Loucy (cell line): ENCODE data around the gene ZNF227.

Source experiments
- H2AFZ ChIP-seq: fragments of 200-600 bp; sonication (generic); 2 replicates; pipeline ENCODE4 v1.6.0; 2016; ENCODE audit warnings: antibody characterized with exemption, mild to moderate bottlenecking, low read length, moderate library complexity
- H3F3A ChIP-seq: fragments of 200-600 bp; 2 replicates; pipeline ENCODE4 v1.6.0; 2016; ENCODE audit warnings: antibody characterized with exemption, low read depth, mild to moderate bottlenecking
- H3K27me3 ChIP-seq: fragments of 200-600 bp; sonication (generic); 2 replicates; pipeline ENCODE4 v1.6.1; 2014; ENCODE audit warnings: low read length, mild to moderate bottlenecking; ENCODE audit not compliant: insufficient read depth, poor library complexity, severe bottlenecking
- H3K36me3 ChIP-seq: fragments of 200-600 bp; sonication (generic); 2 replicates; pipeline ENCODE4 v1.6.1; 2016; ENCODE audit warnings: low read length; ENCODE audit not compliant: insufficient read depth
- H3K4me1 ChIP-seq: fragments of 200-600 bp; sonication (generic); 2 replicates; pipeline ENCODE4 v1.5.1; 2014; ENCODE audit warnings: low read length, mild to moderate bottlenecking; ENCODE audit not compliant: insufficient read depth, poor library complexity, severe bottlenecking
- H3K4me2 ChIP-seq: fragments of 200-600 bp; sonication (generic); 2 replicates; pipeline ENCODE4 v1.6.0; 2014; ENCODE audit warnings: antibody characterized with exemption, low read length, low read depth, mild to moderate bottlenecking; ENCODE audit not compliant: poor library complexity, severe bottlenecking
- H3K4me3 ChIP-seq: fragments of 200-600 bp; sonication (generic); 2 replicates; pipeline ENCODE4 v1.5.1; 2014; ENCODE audit warnings: low read length, mild to moderate bottlenecking, mixed read lengths; ENCODE audit not compliant: poor library complexity, severe bottlenecking
- H3K79me2 ChIP-seq: fragments of 200-600 bp; sonication (generic); 2 replicates; pipeline ENCODE4 v1.6.1; 2014; ENCODE audit warnings: low read length; ENCODE audit not compliant: insufficient read depth
- H3K9ac ChIP-seq: fragments of 200-600 bp; sonication (generic); 2 replicates; pipeline ENCODE4 v1.6.0; 2014; ENCODE audit warnings: mild to moderate bottlenecking, low read depth, low read length, moderate library complexity; ENCODE audit not compliant: poor library complexity, severe bottlenecking
- H3K9me2 ChIP-seq: fragments of 200-600 bp; sonication (generic); replicated peaks from 2 replicates; pipeline ENCODE4 v1.6.1; 2016; ENCODE audit warnings: low read depth, low read length, mixed read lengths
- H3K9me3 ChIP-seq: fragments of 200-600 bp; sonication (generic); 2 replicates; pipeline ENCODE4 v1.6.1; 2014; ENCODE audit warnings: mild to moderate bottlenecking, antibody characterized with exemption, low read length, low read depth; ENCODE audit not compliant: insufficient read depth
- H4K20me1 ChIP-seq: fragments of 200-600 bp; sonication (generic); 2 replicates; pipeline ENCODE4 v1.6.0; 2014; ENCODE audit warnings: antibody characterized with exemption, low read length, mild to moderate bottlenecking; ENCODE audit not compliant: insufficient read depth, poor library complexity, severe bottlenecking
- EZH2phosphoT487 ChIP-seq: fragments of 200-600 bp; IDR thresholded peaks from 2 replicates; pipeline ENCODE4 v1.6.1; 2018; ENCODE audit warnings: antibody characterized with exemption, mild to moderate bottlenecking, moderate library complexity, borderline replicate concordance
- TF ChIP-seq, protein P1 (sequence below): fragments of 200-600 bp; sonication (generic); conservative IDR thresholded peaks from 2 replicates; pipeline ENCODE4 v1.5.1; 2014; ENCODE audit warnings: mild to moderate bottlenecking, antibody characterized with exemption, low read length

ZNF227 gene

GRCh38 chr19:44277331-44277730 is 65.0 kb downstream of the ZNF227 start:
- TF ChIP-seq, protein P1, sequence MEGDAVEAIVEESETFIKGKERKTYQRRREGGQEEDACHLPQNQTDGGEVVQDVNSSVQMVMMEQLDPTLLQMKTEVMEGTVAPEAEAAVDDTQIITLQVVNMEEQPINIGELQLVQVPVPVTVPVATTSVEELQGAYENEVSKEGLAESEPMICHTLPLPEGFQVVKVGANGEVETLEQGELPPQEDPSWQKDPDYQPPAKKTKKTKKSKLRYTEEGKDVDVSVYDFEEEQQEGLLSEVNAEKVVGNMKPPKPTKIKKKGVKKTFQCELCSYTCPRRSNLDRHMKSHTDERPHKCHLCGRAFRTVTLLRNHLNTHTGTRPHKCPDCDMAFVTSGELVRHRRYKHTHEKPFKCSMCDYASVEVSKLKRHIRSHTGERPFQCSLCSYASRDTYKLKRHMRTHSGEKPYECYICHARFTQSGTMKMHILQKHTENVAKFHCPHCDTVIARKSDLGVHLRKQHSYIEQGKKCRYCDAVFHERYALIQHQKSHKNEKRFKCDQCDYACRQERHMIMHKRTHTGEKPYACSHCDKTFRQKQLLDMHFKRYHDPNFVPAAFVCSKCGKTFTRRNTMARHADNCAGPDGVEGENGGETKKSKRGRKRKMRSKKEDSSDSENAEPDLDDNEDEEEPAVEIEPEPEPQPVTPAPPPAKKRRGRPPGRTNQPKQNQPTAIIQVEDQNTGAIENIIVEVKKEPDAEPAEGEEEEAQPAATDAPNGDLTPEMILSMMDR, result no peak
- no peak for TF ChIP-seq EZH2phosphoT487
- no peaks in the 10 kb centered on the region for H3K36me3 ChIP-seq
- H3K9me3 ChIP-seq, result no peaks in the 10 kb centered on the region
- no peaks in the 10 kb centered on the region for H3K9me2 ChIP-seq
- no peaks in the 10 kb centered on the region for H3K79me2 ChIP-seq
- H3K4me2 ChIP-seq, result no peak overlapping the region
- H3K9ac ChIP-seq, result no peak overlapping the region
- no peak overlapping the region for H2AFZ ChIP-seq
- H3K4me3 ChIP-seq, result no peak overlapping the region
- no peaks in the 10 kb centered on the region for H3K27me3 ChIP-seq
- no peaks in the 10 kb centered on the region for H3F3A ChIP-seq
- H4K20me1 ChIP-seq, result no peaks in the 10 kb centered on the region
- H3K4me1 ChIP-seq, result no peaks in the 10 kb centered on the region

DNA sequence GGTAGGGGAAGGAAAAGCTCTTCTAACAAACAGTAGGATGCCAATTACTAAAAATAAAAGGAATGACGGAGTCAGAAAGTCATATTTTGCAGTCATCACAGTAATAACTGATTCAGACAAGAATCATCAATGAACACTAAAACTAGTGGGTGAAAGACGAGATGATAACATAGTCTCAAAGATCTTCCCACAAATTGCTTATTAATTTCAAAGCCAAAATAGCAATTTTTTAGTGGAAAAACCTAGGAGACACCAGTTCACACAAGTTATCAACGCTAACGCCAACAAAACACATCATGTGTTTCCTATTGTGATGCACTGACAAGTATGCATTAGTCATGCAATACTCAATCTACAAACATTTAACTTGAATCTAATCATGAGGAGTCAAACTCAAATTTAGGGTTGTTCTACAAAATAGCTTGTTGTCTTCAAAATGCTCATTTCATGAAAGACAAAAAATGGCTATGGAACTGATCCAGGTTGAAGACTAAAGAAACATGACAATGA is 65.9 kb downstream of the ZNF227 start:
- Histone ChIP-seq H4K20me1 (no peaks in the 10 kb centered on the region), H3K4me3 (no peak overlapping the region), H3K9me3 (no peaks in the 10 kb centered on the region), H3K4me1 (no peaks in the 10 kb centered on the region), H3K9ac (no peak overlapping the region), H3F3A (no peaks in the 10 kb centered on the region), H2AFZ (no peak overlapping the region), H3K9me2 (no peaks in the 10 kb centered on the region), H3K79me2 (no peaks in the 10 kb centered on the region), H3K4me2 (no peak overlapping the region), H3K36me3 (no peaks in the 10 kb centered on the region), H3K27me3 (no peaks in the 10 kb centered on the region)
- no peak for TF ChIP-seq EZH2phosphoT487
- TF ChIP-seq, protein P1, result no peak

GRCh38 chr19:44280916-44281315 is 68.6 kb downstream of the ZNF227 start:
- H4K20me1 ChIP-seq, result no peaks in the 10 kb centered on the region
- TF ChIP-seq, protein P1, result no peak
- TF ChIP-seq EZH2phosphoT487, result no peak
- no peak overlapping the region for H3K4me2 ChIP-seq
- H2AFZ ChIP-seq, result no peak overlapping the region
- no peaks in the 10 kb centered on the region for H3K4me1 ChIP-seq
- no peaks in the 10 kb centered on the region for H3K9me2 ChIP-seq
- H3K4me3 ChIP-seq, result no peak overlapping the region
- H3K79me2 ChIP-seq, result no peaks in the 10 kb centered on the region
- H3K9ac ChIP-seq, result no peak overlapping the region
- H3K27me3 ChIP-seq, result no peaks in the 10 kb centered on the region
- H3K9me3 ChIP-seq, result no peaks in the 10 kb centered on the region
- H3F3A ChIP-seq, result no peaks in the 10 kb centered on the region
- no peaks in the 10 kb centered on the region for H3K36me3 ChIP-seq
